Esophagus muscularis mucosa (tissue), 4 donors: ENCODE data around the gene PCDH9. TPM values are rescaled to one million over a fixed set of nuclear protein-coding genes. Genes with fewer than 3 reads are reported as not detected.

Experiments
- DNase-seq: peaks from one replicate; pipeline ENCODE4 v3.0.0-alpha.2; 2017; ENCODE audit errors: extremely low spot score
- H3K27ac ChIP-seq, 4 donors: fragments of 200-600 bp; sonication (generic); replicated peaks in 1 of 4; 1 replicate in 3 of 4; 2 replicates in 1 of 4; pipeline ENCODE4 v1.5.1; 2016 to 2019; ENCODE audit warnings: mild to moderate bottlenecking in 1 of 4
- H3K27me3 ChIP-seq, 4 donors: fragments of 200-600 bp; sonication (generic); one replicate each; pipeline versions ENCODE4 v1.5.1 to v1.6.0; 2016 to 2019
- H3K36me3 ChIP-seq, 4 donors: fragments of 200-600 bp; sonication (generic); one replicate each; pipeline ENCODE4 v1.5.1; 2016 to 2019
- H3K4me1 ChIP-seq, 4 donors: fragments of 200-600 bp; sonication (generic); one replicate each; pipeline ENCODE4 v1.5.1; 2016 to 2019
- H3K4me3 ChIP-seq, 4 donors: fragments of 200-600 bp; sonication (generic); 1 replicate in 2 of 4; 2 replicates in 2 of 4; pipeline ENCODE4 v1.5.1; 2016 to 2019; ENCODE audit warnings: mild to moderate bottlenecking in 4 of 4, moderate library complexity in 1 of 4
- H3K9me3 ChIP-seq, 4 donors: fragments of 200-600 bp; sonication (generic); 1 replicate in 3 of 4; 2 replicates in 1 of 4; pipeline ENCODE4 v1.5.1; 2016 to 2019
- EP300 ChIP-seq: sonication (generic); formaldehyde crosslinking; IDR thresholded peaks from one replicate; pipeline ENCODE4 v1.6.1; 2017; ENCODE audit warnings: antibody characterized with exemption
- POLR2A ChIP-seq: fragments of 450-650 bp; IDR thresholded peaks from one replicate; pipeline ENCODE4 v1.6.1; 2017; ENCODE audit warnings: antibody characterized with exemption, moderate library complexity, mild to moderate bottlenecking, low read depth
- POLR2AphosphoS5 ChIP-seq, 2 donors: sonication (generic); formaldehyde crosslinking; IDR thresholded peaks; one replicate each; pipeline ENCODE4 v1.6.1; 2017; ENCODE audit warnings: antibody characterized with exemption in 2 of 2
- WGBS: methylation state at CpG from one replicate; pipeline ENCODE4 v1.1.5; 2018; 5-methylcytosine and 5-hydroxymethylcytosine counted together
- intact Hi-C: fragments of 100-400 bp; cut with DNase I; formaldehyde crosslinking; loops from one replicate; pipeline ENCODE4 v1.15.1; 2023
- total RNA-seq, 4 donors: library from RNA; depleted of rRNA; stranded (reverse); fragments of >200 nt; gene quantifications; one replicate each; pipeline versions ENCODE4 v1.1.0 to v1.2.1, GENCODE V29; 2016
- TF ChIP-seq, protein P1 (sequence below), 3 experiments: fragments of 200-600 bp in 2 of 3; fragments of 450-650 bp in 1 of 3; sonication (generic) in 2 of 3; IDR thresholded peaks; one replicate each; pipeline ENCODE4 v1.5.1; 2017 to 2019; ENCODE audit warnings: antibody characterized with exemption in 3 of 3, mild to moderate bottlenecking in 2 of 3, moderate library complexity in 1 of 3

The PCDH9 gene
- total RNA-seq, 4 donors from 2014 or later: 33.8 to 81.8 (median 49.1) TPM

DNA sequence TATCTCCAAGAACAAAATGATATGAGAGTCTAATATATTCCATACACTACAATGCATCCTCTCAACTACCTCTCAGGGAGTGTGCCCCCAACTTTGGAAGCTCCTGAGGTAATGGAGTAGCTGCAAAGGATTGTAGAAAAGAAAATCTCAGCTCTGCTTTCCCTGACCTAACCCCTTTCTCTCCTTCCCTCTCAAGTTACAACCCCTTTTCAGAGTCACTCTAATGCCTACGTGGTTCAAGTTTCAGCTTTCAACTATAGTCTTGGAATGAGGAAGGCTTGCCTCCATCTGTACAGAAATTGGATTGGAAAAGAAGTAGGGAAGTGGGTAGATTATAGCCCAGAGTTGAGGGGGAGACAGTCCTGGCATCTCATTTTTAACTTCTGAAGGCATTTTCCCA, 256.0 kb downstream of the PCDH9 start:
- TF ChIP-seq, protein P1, sequence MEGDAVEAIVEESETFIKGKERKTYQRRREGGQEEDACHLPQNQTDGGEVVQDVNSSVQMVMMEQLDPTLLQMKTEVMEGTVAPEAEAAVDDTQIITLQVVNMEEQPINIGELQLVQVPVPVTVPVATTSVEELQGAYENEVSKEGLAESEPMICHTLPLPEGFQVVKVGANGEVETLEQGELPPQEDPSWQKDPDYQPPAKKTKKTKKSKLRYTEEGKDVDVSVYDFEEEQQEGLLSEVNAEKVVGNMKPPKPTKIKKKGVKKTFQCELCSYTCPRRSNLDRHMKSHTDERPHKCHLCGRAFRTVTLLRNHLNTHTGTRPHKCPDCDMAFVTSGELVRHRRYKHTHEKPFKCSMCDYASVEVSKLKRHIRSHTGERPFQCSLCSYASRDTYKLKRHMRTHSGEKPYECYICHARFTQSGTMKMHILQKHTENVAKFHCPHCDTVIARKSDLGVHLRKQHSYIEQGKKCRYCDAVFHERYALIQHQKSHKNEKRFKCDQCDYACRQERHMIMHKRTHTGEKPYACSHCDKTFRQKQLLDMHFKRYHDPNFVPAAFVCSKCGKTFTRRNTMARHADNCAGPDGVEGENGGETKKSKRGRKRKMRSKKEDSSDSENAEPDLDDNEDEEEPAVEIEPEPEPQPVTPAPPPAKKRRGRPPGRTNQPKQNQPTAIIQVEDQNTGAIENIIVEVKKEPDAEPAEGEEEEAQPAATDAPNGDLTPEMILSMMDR (IDR thresholded peaks at IDR 0.05): no peak
- TF ChIP-seq POLR2A: no peak
- no peak for TF ChIP-seq EP300
- no peak for TF ChIP-seq POLR2AphosphoS5 (IDR thresholded peaks at IDR 0.05)
- Histone ChIP-seq H3K27me3 (no peaks in the 10 kb centered on the region), H3K36me3 (no peaks in the 10 kb centered on the region), H3K4me3 (no peak overlapping the region), H3K27ac (no peak overlapping the region), H3K9me3 (no peaks in the 10 kb centered on the region), H3K4me1 (peaks cover 0 to 12% (median 0%) of the 10 kb centered on the region in 4 donors)
- intact Hi-C loops: no loop called here
- 93% methylated on average over 1 of the region's 1 CpG for WGBS
- DNase-seq: no peak

- Histone ChIP-seq H3K36me3 (no peaks in the 10 kb centered on the region), H3K4me3 (no peak overlapping the region), H3K4me1 (peaks cover 0 to 12% (median 0%) of the 10 kb centered on the region in 4 donors), H3K9me3 (no peaks in the 10 kb centered on the region), H3K27me3 (no peaks in the 10 kb centered on the region), H3K27ac (no peak overlapping the region)
- 88% methylated on average over 3 of the region's 3 CpGs for WGBS
- no peak for DNase-seq
- no peak for TF ChIP-seq EP300
- intact Hi-C loops: no loop called here
Observed at GRCh38 chr13:66972659-66973058, 257.5 kb downstream of the PCDH9 start.

DNA sequence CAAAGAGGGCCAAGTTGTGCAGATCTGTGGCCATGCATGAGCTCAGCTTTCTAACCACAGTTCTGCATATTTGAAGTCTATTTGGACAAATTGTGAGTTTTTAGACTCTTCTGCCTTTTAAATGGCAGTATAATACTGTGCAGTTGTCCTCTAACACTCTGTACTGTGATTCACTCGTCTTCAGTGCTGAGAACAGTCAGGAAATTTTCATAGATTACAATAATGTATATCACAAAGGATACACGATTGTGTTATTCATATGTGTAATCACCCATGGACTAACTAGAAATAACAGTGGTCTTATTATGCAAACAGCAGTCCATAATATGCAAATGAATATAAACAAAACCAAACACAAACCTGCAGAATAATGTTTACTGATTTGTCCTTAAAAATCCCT, 259.1 kb downstream of the PCDH9 start:
- Histone ChIP-seq H3K9me3 (no peaks in the 10 kb centered on the region), H3K27ac (no peak overlapping the region), H3K36me3 (no peaks in the 10 kb centered on the region), H3K4me3 (no peak overlapping the region), H3K27me3 (no peaks in the 10 kb centered on the region), H3K4me1 (peaks cover 0 to 12% (median 0%) of the 10 kb centered on the region in 4 donors)
- TF ChIP-seq POLR2A (no peak), EP300 (no peak)
- intact Hi-C loops: no loop called here
- WGBS: 90% methylated on average over 2 of the region's 2 CpGs
- DNase-seq: no peak

- WGBS: 59% methylated on average over 1 of the region's 1 CpG
- no peak for TF ChIP-seq EP300
- TF ChIP-seq, protein P1 (IDR thresholded peaks at IDR 0.05): no peak
- TF ChIP-seq POLR2AphosphoS5 (IDR thresholded peaks at IDR 0.05): no peak
- no peak for TF ChIP-seq POLR2A
- intact Hi-C loops: no loop called here
- no peak overlapping the region for H3K4me3 ChIP-seq
- no peaks in the 10 kb centered on the region for H3K36me3 ChIP-seq
- no peaks in the 10 kb centered on the region for H3K27me3 ChIP-seq
- H3K9me3 ChIP-seq: no peaks in the 10 kb centered on the region
- no peak for DNase-seq
- H3K4me1 ChIP-seq: peaks cover 0 to 12% (median 0%) of the 10 kb centered on the region in 4 donors
- H3K27ac ChIP-seq: no peak overlapping the region
Observed at GRCh38 chr13:66969291-66969690, 260.8 kb downstream of the PCDH9 start.

DNA sequence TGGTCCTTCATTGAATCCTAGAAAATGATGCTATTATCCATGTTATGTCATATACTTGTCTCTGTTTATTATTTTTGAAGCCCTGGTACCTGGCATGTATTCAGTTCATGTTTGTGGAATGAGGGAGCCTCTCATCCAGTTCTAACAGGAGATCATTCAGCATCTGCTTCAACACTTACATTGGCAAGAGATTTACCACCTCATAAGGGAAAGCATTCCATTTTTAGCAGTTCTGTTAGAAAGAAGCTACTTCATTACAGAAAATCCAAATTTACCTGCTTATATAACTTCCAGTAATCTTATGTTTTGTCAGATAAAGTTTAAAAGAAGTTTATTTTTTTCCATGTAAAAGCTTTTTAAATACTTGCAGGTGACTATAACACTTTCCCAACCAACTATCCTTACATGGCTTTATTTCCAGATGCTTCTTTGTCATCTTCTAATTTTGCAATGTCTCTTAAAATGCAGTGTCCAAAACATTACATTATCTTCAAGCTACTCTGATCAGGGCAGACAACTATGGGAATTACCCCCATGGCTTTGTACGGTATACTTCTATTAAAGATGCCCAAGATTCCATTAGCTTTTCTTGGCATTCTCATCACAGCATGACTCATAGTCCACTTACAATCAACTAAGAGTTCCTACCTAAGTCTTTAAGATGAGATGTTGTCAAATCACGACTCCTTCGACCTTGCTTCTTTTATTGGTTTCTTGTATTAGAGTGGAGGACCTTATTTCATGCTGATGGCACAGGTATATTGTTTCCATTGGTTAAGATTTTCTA, 262.1 kb downstream of the PCDH9 start:
- 95% methylated on average over 3 of the region's 3 CpGs for WGBS
- TF ChIP-seq EP300 (no peak), POLR2A (no peak), POLR2AphosphoS5 (IDR thresholded peaks at IDR 0.05) (no peak)
- TF ChIP-seq, protein P1 (IDR thresholded peaks at IDR 0.05): no peak
- no peak overlapping the region for H3K4me3 ChIP-seq
- peaks cover 0 to 9% (median 0%) of the 10 kb centered on the region in 4 donors for H3K4me1 ChIP-seq
- H3K27me3 ChIP-seq: no peaks in the 10 kb centered on the region
- no peak overlapping the region for H3K27ac ChIP-seq
- no peaks in the 10 kb centered on the region for H3K9me3 ChIP-seq
- H3K36me3 ChIP-seq: no peaks in the 10 kb centered on the region
- no peak for DNase-seq
- intact Hi-C loops: no loop called here
